GM21786 (cell line): ENCODE results near the gene IDH3G.

Experiments used
- ATAC-seq: cut with Tn5 transposase; IDR thresholded peaks from one replicate; pipeline ENCODE4 v1.9.1; 2021; ENCODE audit not compliant: unreplicated experiment

IDH3G gene

DNA sequence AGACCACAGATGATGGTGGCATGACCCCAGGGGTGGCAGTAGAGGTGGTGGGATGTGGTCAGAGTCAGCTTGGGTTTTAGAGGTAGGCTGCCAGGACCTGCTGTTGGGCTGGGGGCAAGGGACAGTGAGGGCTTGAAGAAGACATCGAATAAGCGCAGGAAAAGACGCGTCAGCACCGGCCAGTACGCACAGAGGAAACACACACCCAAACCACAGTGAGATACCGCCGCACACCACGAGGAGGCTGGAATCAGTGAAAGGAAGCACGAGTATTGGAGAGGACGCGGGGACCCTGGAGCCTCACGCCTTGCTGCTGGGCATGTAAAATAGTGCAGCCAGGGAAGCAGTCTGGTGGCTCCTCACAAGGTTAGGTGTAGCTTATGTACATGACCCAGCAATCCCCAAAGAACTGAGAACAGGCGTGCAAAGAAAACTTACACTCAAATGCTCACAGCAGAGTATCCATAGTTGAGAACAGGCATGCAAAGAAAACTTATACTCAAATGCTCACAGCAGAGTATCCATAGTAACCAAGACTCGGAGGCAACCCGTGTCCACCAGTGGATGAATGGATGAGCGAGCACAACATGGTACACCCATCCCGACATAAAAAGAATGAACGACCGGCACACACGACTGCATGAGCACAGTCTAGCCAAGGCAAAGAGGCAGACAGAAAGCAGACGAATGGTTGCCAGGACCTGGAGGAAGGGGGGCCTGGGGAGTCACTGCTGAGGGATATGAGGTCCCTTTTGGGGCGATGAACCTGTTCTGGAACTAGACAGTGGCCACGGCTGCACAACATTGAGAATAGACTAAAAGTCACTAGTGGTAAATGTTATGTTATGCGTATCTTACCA, 22.9 kb upstream of the IDH3G start:
- ATAC-seq, result no peak

DNA sequence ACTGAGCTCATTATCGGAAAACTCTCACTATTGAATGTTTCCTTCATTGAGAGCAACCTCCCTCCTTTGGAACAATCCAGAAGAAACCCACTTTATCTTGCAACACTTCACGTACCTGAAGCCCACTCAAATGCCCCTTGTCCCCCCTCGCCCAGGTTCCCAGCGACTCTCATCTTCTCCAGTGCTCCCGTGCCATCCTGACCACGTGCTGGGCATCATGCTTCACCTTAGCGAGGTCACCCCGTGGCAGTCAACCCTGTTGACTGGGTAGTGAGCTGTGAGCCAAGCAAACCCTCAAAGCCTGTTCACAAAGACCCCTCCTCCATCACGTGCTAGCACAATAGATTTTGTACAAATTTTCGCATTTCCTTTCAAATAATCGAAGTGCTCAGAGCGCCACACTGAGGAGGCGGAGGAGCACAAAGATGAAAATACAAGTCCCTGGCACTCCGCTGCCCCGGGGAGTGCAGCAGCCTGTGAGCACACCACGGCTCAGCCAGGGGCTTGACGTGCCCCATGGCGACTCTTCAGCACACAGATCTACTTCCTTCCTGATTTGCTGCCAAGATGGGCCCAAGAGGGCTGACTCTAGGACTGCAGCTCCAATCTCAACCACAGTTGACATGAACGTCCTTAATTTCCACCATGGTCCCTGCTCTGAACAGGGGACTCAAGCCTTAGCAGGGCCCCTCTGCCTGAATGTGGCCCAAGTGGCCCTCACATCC, 20.6 kb upstream of the IDH3G start:
- ATAC-seq, result no peak

DNA sequence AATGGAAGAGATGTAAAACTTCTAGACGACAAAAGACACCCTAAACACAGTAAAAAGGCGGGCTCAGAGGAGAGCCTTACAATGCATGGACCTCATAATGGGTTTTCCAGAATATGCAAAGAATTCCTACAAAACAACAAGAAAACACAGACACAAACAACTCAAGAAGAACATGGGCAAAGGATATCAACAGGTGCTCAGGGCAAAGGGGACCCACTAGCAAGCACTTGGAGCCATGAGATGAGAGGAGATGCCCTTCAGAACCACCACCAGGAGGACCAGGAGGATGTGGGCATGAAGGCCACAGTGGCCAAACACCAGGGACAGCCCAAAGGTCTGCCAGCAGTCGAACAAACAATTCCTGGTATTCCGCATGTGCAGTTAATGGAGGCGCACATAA, 19.0 kb upstream of the IDH3G start:
- no peak for ATAC-seq

DNA sequence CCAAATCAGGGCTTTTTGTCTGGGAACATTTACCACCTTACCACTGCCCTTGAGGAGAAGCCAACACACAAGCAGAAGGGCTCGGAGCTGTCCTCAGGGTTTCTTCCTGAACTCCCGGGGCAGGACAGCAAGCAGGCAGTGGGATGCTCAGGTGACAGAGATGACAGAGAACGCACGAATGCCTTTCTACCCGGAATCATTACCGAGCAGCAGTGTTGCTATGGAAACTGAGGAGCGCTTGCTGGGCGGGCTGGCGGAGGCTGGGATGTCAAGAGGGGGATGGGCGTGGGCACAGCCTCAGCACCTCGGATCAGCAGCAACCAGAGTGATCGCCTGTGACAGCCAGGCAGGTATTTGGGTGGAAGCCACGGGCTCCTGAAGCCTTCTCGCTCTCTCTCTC, 18.0 kb upstream of the IDH3G start:
- no peak for ATAC-seq

DNA sequence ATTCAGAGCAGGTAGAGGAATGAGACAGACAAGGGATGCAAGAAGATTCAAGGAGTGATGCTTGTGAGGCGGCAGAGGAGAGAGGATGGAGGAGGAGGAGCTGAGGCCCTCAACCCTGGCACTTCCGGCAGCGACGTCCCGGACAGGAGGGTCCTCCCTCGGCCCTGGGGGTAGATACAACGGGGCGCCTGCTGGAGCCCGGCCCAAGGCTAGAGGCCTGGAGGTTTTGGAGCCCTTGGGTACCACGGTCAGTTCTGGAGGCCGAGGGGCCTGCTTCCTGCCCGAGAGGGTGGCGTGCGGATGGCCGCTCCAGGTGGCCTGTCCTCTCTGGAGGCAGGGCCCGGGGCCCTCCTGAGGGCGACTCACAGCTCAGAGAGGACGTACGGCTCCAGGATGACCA, 13.8 kb upstream of the IDH3G start:
- no peak for ATAC-seq

DNA sequence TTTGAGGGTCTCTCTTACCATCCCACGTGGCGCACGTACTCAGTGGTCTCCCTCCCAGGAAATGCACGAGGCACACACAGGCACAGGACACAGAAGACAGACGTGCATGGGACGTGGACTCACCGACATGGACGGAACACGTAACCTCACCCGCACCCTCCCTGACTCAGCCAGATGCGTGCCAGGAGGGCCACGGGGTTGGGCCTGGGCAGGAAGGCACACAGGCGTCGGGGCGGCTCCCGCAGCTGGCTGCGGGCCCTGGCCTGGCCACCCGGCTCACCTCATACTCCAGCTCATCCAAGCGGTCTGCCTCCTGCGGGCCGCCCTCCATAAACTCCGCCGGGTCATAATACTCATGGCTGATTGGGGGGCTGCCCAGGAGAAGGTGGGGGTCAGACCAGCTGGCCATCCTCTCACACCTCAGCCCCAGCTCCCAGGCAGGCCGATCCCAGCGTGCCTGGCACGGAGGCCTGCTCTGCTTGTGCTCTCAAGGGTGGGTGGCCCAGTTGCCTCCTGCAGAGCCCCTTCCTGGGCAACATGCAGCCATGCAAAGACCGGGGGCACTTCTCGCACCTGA, 12.9 kb upstream of the IDH3G start:
- ATAC-seq, result no peak

DNA sequence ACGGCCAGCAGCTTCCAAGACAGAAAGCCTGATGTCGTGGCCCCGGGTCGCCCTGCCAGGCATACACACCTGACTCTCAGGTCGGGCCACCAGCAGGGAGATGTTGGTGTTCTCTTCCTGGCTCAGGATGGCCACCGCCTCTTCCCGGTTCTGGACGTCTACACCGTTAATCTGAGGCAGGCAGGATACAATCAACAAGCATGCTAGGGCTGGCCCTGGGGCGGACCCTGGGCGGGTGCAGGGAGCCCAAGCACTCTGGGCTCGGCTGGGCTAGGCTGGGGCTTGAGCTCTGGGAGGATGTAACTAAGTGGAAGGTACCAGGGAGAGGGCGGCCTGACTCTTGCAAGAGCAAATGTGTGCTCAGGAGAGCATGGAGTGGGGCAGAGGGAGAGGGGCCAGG, 11.3 kb upstream of the IDH3G start:
- no peak for ATAC-seq

DNA sequence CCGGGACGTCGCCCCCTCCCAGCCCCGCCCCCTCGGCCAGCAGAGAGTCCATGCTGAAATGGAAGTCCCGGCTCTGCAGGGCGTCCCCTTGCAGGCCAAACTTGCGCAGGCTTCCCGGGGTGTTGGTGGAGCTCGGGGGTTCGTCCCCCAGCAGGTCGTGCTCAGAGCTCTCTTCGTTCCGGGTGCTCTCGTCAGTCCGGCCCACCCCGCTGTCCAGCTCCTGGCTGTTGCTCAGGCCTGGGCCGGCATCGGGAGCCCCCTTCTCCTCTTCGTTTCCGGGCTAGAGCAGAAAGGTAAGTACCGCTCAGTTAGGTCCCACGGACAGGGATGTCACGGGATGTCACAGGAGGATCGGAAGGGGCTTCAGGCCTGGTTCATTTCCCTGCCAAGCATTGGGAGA, 10.4 kb upstream of the IDH3G start:
- ATAC-seq, result no peak

DNA sequence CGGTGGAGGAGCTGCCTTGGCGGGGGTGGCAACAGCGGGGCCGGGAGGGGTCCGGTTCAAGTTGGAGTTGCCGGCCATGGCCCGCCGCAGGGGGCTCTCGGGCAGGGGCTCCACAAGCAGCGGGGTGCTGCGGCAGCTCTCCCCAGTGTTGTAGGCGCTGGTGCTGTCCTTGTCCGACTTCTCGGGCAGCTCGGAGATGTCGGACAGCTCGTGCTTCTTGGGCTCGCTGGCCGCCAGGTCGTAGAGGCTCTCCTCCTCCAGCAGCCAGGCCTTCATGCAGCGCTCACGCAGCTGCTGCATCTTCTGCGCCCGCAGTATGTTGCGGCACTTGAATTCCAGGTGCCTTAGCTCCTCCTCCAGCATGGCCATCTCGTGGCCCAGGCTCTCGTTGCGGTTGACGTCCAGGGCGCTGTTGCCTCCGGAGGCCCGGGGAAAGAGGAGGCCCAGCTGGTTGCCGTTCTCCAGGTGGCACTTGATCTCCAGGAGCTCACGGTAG, 10.0 kb upstream of the IDH3G start:
- ATAC-seq, result no peak

DNA sequence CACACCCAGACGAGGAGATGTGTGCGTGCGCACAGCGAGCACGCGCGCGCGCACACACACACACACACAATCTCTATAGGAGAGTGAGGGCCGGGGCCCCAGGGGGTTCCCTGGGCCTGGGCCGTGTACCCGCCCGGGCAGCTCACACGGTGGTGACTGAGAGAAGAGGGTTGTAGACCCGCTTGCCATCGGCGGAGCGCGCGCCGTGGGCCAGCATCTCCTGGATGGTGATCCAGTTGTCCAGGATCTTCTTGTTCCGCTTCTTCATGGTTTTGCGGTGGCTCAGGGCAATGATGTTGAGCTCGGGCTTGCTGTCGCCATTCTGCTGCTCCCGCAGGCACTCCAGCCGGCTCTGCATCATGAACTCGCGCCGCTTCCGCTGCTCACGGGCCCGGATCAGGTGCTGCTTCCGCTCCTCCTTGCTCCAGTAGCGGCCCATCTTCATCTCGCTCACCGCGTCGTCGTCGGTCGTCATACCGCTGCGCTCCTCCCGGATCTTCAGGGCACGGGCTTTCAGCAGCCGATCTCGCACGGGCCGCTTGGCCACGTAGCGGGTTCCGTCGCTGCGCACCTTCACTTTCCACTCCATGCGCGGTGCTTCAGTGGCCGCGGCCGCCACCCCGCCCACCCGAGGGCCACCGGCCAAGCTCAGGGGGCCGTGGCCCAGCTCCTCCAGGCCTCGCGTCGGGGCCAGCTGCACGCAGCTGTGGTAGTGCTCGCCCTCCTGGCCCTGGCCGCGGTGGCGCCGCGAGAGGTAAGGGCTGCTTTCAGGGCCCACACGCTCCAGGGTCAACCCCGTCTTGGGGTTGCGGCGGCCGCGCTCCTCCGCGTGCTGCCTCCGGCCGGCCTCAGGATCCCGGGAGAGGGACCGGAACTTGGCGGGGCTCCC, 9.3 kb upstream of the IDH3G start:
- ATAC-seq, result no peak

DNA sequence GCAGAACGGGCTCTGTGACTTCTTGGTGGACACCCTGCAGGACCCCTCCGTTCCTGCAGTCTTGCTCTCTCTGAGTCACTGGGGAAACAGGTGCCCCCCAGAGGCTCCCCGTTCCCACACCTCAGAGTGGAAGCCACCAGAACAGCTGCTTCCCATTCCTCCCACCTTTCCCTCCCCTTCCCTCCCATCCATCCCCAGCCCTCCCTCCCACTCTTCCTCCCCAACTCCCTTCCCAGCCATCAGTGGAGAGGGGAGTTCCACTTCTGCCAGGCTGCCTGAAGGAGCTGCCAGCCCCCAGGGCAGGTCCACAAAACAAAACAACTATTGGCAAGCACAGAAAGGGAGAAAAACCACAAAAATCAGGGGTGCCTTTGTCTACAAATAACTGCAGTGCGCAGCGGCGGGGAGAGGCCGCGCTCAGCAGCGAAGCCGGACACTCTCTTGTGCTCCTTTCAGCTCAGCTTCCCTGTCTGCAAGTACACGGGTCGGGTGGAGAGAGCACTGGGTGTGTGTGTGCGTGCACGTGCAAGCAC, 8.4 kb upstream of the IDH3G start:
- no peak for ATAC-seq

DNA sequence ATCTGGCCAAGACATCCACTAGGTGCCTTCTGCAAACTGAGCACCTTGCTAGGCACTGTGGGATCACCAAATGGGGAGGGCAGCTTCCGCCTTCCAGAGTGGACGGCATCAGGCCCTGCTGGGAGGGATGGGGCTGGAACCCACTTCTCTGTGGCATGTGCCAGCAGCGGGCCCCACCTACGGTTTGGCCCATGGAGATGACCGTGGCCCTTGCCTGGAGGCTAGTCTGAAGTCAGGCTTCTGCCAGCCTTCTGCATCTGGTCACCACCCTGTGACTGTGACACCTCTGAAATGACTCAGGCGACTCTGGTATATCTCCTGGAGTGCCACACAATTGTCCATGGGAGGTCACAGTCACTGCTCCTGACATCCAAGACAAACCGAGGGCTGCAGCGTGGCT, 7.5 kb upstream of the IDH3G start:
- no peak for ATAC-seq

DNA sequence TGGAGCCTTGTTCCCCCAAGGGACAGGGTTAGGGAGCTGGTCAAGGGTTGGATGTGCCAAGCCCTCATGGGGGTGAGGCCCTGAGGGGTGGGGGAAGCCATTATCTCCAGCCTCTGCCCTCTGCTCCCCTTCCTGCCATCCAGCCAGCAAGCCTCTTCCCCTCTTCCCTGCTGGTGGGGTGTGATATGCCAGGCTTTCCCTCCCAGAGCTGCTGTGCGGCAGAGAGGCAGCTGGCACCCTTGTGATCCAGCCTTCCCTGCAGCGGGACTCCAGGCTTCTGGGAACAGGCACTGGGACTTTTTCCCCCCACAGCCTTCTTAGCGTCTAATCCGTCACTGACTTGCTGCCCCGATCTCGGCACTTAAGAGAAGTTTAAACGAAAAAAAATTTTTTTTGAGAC, 6.6 kb upstream of the IDH3G start:
- no peak for ATAC-seq

DNA sequence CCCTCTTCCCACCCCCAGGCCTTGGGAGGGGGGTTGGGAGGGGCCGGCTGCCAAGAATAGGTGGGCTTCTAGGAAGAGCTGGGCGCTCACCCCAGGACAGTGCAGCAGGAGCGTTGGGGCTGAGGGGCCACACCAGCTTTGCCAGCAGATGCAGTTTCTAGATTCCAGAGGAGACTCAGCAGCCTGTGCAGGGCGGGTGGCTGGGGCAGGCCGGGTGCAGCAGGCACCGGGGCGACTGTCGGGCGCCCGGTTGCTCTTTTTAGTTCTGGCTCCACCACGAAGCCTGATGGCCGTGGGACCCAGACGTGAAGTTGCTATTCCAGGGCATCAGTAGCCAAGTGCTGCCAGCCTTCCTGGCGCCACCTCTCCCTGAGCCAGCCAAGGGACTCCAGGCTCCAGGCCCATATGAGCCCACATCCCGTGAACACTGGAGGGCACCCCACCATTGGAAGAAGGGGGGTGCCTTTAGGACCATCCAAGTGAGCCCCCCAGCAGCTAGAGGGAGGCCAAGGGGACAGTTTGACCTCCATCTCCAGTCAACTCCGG, 6.1 kb upstream of the IDH3G start:
- ATAC-seq, result no peak

DNA sequence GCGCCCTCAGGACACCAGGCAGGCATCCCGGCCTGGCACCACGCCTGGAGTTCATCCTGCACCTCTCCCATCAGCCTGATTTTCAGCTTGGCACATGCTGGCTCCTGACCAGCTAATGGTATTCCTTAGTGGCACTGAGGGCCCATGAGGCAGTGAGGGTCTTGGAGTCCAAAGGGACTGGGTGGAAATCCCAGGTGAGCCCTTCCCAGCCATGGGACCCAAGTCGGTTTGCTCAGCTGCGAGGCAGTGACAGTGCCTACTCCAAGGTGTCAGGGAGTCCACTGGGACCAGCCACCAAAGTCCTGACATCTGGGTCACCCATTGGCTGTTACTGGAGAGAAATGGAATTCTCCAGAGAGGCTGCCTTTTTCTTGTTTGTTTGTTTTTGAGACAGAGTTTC, 5.2 kb upstream of the IDH3G start:
- ATAC-seq, result no peak

DNA sequence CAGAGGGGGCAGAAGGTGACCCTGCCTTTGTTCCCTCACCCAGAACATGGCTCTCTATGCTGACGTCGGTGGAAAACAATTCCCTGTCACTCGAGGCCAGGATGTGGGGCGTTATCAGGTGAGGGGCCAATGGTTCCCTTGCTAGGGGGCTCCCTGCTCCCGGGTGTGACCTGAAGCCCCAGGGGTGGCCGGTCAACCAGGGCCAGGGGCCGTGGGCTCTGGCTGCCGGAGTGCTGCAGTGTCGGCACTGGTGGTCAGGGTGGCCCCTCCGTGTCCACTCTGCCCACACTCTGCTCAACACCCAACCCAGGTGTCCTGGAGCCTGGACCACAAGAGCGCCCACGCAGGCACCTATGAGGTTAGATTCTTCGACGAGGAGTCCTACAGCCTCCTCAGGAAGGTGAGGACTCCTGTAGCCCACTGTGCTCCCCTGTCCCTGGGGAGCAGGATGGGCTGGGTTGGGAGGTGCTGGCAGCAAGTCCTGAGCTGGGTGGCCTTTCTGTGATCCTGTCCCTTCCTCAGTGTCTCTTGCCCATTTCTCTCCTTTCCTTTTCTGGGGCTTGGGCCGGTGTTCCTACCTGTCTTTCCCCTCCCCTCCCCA, 3.3 kb upstream of the IDH3G start:
- no peak for ATAC-seq

DNA sequence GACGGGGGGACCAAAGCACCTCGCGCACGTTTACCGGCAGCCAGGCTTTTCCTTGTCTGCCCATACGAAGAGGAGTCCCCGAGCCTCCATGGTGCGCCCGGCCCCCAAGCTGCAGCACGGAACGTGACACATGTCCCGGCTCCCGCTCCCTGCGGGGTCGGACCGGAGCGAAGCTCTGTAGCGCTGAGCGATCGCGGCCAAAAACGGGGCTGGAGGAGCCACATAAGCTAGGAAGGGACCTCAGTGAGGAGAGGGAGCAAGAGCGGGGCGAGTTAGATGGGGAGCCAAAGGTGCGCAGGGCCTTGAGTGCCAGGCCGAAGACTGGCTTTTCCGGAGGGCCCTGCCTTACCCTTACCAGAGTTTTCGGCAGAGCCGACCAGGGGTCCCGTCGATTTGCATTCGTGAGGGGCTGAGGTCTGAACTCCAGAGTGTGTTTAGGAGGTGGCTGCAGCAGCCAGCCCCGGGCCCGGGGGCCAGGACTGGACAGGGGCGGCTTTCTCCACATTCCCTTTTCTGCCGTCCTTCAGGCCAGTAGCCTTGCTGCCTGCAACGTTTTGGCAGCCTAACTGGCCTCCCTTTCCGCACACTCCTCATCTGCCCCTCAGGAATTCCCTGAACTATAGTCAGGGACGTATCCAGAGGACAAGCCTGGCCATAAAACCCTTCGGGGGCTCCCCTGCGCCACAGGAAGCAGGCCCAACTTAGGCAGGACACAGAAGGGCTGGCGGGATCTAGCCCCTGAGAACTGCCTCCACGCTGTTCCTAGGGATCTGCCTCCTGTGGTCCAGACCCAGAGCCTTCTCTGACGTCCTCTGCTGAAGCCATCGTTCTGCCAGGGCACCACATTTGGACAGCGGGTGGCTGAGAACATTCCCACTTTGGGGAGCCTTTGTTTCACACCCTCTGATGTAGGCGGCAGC, 982 bp upstream of the IDH3G start:
- no peak for ATAC-seq

DNA sequence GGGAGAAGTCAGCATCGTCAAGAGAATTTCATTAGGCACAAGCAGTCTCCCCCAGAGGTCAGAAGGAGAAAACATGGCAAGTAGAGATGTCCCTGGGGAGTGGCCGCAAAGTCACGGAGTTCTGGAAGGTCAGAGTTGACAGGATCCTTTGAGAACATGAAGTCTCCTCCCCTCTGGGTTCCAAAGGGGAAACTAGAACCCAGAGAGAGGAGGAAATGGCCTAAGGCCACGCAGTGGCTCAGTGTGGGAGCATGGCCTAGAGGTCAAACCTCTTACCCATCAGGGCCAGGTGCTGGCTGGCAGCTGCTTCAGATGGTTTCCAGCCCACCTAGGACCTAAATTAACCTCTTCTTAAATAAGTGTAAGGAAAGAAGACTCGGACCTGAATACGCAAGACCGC, 884 bp downstream of the IDH3G start:
- no peak for ATAC-seq

DNA sequence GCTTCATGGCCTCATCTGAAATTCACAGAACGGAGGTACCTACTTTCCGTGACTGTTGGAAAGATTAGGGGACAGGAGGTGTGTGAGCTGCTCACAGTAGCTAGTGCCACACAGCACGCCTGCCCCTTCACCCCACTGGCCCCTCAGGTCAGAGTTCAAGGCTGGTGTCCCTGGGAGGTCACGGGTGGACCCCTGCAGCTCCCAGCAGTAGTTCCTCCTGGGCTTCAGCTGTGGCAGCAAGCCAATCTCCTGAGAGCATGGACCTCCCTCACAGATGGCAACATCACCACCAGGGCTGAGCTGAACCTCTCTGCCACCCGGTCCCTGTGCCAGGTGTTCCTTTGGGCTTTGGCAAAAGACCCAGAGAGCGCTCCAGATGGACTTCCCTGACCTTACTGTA, 1.8 kb downstream of the IDH3G start:
- ATAC-seq, result no peak
